HG03460 (cell line): ENCODE results near the gene OR2A1.
A peak's percentile ranks its signal among the peaks of the same experiment; 100 is the strongest.
"Not testable (repeated sequence)": the region's sequence is repeated elsewhere in the genome, so short reads cannot be mapped to it uniquely, and the experiment has no call there.

Experiments used
- ATAC-seq: cut with Tn5 transposase; IDR thresholded peaks from one replicate; pipeline ENCODE4 v1.9.1; 2021; ENCODE audit not compliant: unreplicated experiment

OR2A1 gene

GRCh38 chr7:144311872-144312469 is at the start of gene OR2A1:
OR2A1 (plus strand) TSS chr7:144312419; CDS start chr7:144318125, 5,706 bp downstream.
- ATAC-seq: not testable (repeated sequence)

- not testable (repeated sequence) for ATAC-seq
Measured at GRCh38 chr7:144264692-144265091, 47.5 kb upstream of the OR2A1 start, which contains the start of gene OR2A7. OR2A7 (minus strand) TSS chr7:144264792; CDS start chr7:144259628, 5,164 bp downstream.

DNA sequence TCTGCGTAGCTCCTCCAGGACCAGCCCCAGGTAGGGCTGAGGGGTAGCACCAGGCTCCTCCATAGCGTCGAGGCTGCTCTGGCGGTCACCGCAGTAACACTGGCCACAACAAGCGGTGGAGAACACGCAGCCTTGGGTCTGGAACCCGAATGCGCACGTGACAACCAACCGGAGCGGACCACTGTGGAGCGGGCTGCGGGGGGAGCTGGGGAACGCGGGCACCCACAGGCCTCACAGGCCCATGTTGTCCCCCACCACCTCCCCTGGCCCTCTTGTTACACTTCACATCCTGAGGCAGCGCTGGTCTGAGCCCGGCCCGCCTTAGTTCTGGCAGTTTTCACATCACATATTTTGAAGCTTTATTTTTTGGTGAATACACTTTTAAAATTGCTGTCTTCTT is 43.0 kb upstream of the OR2A1 start, which contains the start of gene CTAGE8:
Gene CTAGE8, minus strand, starts transcription at position 101 of the 400 bp plus-strand sequence. Its CDS starts 38 bp downstream, at position 63.
- not testable (repeated sequence) for ATAC-seq

GRCh38 chr7:144275281-144275680 is 36.9 kb upstream of the OR2A1 start:
- not testable (repeated sequence) for ATAC-seq

DNA sequence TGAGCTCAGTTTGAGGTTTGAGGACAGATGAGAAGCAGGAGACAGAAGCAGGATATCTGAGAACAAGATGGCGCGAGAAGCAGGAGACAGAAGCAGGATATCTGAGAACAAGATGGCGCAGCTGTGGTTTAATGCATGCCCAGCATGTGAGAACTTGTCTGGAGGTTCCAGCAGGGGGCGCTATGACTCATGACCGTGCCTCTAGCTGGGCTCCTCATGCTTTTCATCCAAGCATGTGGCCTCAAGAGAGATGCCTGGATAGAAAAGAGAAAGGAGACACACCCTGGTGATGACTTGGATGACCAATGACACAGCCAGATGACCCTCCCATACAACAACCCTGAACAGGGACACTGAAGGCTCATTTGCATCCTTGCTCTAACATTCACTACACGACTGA is 32.2 kb upstream of the OR2A1 start:
- not testable (repeated sequence) for ATAC-seq

DNA sequence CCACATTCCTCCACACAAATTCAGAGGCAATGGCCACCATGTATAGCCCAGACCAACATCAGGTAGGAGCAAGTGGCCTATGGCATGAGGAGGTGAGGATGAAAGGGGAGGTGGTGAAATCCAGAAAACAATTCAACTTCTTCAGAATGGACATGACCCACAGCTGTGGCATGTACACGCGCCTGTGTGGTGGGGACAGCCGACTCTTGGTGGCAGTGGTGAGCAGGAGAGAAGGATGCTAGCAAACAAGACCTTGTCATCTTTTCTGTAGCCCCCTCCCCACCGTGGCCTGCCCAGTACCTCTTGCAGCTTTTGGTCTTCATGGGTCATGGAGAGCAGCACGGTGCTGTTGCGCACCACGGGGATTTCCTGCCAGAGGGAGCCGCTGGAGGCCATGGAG is 30.2 kb upstream of the OR2A1 start:
- ATAC-seq: not testable (repeated sequence)

GRCh38 chr7:144282490-144282889 is 29.7 kb upstream of the OR2A1 start:
- ATAC-seq: not testable (repeated sequence)

DNA sequence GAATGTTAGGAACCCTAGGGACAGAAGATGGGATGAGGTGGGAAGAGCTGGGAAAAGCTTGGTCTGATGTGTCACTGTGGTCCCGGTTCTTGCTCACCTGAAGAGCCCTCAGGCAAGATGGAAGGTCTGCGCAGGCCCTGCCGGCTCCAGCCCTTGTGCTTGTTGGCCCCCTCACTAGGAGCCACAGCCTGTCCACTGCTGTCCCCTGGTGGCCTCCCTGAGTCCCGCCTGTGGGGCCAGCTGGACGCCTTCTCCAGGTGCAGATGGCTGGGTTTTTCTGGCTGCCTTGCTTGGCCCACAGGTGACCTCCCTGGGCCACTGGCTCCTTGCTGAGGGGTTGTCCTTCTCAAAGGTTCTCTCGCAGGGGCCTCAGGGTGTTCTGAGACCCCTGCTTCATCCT is 28.5 kb upstream of the OR2A1 start:
- ATAC-seq: not testable (repeated sequence)

DNA sequence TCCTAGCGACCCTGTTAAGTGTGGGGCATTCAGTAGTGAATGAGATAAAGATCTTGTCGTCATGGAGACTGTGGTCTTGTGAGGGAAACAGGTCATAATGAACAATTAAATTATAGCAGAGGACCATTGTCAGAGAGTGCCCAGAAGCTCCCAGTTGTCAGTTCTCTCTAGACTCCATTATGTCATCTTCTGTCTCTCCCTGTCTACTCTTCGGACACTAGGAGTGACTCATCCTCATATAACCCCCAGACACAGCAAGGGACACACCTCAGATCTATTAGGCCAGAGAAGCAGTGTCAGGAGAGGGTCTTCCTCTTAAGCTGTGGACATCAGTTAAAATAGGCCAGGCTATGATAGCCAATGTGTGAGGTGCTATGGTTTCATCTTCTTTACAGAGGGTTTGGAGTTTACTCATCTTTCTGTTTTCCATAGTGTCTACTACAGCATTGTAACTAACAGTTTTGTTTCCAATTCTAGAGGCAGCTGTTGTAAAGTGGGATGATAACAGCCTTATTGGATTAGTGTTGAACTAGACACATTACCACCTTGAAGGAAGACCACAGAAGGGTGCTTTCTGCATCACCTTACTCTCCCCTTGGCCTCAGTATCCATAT is 24.9 kb upstream of the OR2A1 start:
- not testable (repeated sequence) for ATAC-seq

GRCh38 chr7:144291607-144292006 is 20.6 kb upstream of the OR2A1 start:
- not testable (repeated sequence) for ATAC-seq

DNA sequence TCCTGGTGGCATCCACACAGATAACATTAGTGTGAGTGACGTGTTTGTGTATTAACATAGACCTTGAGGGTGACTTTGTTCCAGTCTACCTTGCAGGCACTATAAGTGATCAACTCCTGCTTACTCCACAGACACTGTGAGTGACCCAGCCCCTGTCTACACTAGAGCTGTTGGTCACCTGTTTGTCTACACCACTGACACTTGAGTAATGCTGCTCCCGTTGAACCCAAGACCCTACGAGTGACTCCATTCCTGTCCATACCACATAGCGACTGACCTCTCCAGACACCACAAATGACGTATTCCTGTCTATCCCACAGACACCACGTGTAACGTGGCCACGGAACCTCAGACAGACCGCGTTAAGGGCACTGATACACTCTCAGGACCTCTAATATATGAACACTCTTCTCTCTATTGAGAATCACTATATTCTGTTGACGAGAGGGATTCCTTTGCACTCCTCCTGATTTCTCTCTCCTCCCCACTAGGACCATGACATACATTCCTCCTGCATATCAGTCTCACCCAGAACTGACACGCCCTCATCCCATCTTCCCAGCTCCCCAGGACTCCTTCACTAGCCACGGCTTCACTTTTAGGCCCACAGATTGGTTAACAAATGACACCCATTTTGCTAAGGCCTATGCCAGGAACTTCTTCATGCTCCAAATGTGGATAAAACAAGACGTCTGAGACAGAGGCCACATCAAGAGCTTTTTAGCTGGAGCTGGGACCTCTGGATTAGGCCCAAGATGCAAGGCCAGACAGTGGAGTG is 19.6 kb upstream of the OR2A1 start:
- not testable (repeated sequence) for ATAC-seq

DNA sequence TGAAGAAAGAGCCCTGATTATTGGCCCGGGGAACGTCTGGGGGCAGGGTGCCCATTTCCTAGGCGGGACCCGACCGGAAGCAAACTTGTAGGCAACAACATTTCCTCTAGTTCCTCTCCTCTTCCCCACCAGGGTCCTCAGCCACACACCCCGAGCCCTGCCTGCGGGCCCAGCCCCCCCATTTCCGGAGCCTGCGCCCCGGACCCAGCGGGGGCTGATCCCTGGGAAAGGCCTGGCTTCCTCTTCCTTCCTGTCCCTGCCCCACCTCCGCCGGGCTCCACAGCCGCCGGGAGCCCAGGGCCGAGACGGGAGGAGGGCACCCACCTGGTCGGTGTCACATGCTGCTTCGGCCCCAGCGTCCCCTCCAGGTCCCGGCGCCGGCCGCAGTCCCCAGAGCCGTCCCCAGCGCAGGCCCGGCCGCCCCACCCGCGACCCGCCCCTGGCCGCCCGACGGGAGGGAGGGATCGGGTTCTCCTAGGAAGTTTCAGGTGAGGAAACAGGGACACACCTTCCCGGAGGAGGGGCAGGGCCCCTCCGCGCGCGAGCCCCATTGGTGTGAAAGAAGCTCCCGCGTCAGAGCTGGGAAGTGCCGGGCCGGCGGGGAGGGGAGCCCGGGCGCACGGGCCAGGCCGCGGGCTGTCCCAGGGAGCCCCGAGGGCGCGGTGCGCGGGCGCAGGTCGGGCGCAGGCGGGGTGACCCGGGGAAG is 18.3 kb upstream of the OR2A1 start:
- peak; percentile 63 for ATAC-seq

DNA sequence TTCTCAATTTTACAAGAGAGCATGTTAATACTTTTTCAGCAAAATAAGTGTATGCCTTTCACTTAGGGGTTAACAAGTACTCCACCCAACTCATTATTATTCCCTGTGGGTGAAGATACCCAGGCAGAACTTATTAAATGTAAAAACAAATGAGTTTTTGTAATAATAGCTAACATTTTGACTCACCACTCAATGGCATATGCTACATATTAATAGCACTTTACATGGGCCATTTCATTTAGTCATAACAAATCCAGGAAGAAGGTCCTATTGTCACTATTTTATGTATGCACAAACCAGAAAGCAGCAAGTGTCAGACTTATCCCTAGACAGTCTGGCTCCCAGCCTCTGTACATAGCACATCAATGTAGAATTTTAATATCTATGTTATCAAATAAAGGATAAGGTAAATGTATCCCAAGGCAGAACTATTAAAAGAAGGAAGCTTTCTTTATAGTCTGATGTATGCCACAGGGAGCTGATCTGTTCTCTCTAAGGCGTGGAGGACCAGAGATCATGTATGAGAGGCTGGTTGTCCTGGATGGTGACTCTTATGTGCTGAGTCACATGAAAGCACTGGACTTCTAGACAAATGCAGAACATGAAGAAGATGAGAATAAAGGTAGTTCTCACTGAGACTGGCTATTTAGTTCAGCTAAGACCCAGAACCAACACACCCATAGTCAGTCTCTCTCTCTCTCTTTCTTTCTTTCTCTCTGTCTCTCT is 9.5 kb upstream of the OR2A1 start:
- ATAC-seq: not testable (repeated sequence)

- ATAC-seq: not testable (repeated sequence)
Measured at GRCh38 chr7:144303607-144304006, 8.6 kb upstream of the OR2A1 start.

- not testable (repeated sequence) for ATAC-seq
Measured at GRCh38 chr7:144305156-144305555, 7.1 kb upstream of the OR2A1 start.

GRCh38 chr7:144309702-144310101 is 2.5 kb upstream of the OR2A1 start:
- ATAC-seq: not testable (repeated sequence)

- ATAC-seq: not testable (repeated sequence)
Measured at GRCh38 chr7:144311218-144311617, 1.0 kb upstream of the OR2A1 start.

- not testable (repeated sequence) for ATAC-seq
Measured at GRCh38 chr7:144317537-144317936, 5.3 kb downstream of the OR2A1 start.

GRCh38 chr7:144319547-144319946 is 7.3 kb downstream of the OR2A1 start:
- not testable (repeated sequence) for ATAC-seq

DNA sequence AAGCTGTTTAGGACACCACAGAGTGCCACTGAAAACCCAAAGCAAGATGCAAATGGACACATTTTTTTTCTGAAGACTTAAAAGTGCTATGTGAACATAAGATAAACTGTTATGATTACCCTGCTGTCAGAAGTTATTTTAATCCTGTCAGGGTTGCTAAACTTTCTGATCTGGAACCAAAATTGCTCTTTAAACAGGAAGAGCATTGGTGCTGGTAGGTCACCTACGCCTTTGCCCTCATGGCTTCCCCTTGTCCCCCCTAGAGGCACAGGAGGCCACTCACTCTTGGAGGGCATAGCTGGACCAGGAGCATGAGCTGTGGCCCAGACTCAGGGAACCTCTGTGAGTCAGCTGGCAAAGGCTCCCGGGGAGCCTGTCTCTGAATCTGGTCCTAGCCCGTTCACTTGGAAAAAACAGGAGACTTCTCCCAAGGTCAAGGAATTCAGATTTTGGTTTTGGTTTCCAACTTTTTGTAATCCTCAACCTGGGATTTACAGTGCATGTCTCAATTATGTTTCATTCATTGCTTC is 9.5 kb downstream of the OR2A1 start:
- not testable (repeated sequence) for ATAC-seq
